Embryonic facial prominence (tissue), 1 donor: ENCODE data around the gene CFI.
A peak's percentile ranks its signal among the peaks of the same experiment; 100 is the strongest.

Source experiments
- DNase-seq: peaks from one replicate; pipeline ENCODE4 v3.0.0-alpha.2; 2016; ENCODE audit errors: extremely low spot score

Gene CFI

DNA sequence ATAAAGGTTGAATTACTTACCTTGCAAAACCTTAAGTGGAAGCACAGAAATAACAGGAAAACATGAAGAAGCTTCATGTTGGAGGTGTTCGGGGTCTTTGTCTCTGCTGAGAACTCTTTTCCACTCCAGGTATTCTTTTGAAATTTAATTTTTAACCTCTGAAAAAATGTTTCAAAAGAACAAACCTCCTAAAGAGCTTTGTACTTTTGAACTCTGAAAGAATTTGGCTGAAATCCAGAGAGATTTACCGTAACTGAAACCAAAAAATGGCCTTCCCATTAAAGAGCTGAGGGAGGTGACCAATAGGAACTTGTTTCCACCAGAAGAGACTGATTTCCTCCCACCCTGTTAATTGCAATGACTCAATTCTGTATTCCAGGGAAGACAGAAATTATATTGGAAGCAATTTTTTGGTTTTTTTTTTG, at the start of gene CFI:
CFI (minus strand) TSS at position 105 of the 425 bp plus-strand sequence; CDS start at position 77, 28 bp downstream.
- DNase-seq: peak; percentile 30

DNA sequence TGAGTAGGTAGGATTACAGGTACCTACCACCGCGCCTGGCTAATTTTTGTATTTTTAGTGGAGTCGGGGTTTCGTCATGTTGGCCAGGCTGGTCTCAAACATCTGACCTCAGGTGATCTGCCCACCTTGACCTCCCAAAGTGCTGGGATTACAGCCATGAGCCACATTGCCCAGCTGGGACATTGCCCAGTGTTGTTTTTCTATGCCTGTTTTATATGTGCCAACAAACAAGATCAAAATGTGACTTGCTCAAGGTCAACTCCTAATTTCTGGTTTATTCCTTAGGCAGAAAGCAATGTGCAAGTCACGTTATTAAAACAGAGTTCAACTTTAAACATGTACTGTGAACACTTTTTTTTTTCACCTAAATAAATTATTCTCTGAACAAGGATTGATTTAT, 48.8 kb upstream of the CFI start:
- no peak for DNase-seq

DNA sequence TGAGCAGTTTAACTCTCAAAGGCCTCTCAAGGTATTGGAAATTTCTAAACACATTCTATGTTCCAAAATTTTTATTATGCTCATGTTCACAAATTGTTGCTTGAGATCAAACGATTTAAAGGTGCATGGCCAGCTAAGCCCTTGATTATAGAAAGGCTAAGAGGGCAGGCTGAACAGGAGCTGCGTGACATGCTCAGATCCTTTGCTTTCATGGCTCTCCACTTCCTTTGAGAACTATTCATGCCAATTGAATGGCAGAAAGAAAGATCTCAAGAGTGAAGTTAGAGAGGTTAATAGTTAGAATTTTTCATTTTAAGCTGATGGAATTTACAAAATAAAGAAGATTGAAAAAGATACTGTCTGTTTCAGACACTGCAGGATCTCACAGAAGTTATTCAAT, 46.7 kb upstream of the CFI start:
- DNase-seq: no peak

DNA sequence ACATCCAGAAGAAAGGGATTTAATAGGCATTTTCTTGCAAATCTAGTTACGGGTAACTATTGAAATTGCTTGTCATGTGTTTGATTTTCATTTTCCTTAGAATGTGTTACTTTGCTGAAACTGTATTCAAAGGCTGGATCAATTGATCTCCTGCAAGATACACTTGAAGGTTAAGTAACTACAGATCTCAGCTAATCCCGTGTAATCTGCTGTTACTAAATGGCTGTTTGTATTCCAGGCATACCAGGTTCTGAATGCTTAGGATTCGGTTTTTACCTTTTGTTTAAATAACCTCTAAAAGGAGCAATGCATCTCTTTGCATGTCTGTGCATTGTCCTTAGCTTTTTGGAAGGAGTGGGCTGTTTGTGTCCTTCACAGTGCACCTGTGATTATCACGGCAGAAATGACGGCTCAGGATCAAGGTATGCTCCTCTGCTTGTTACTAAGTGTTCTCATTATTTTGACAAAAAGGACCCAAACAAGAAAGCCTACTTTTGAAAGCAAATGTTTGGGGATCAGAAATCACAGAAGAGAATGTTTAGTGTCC, 46.2 kb upstream of the CFI start, which contains the start of gene LRIT3:
LRIT3 (plus strand) TSS at position 212 of the 547 bp plus-strand sequence; CDS start at position 307, 95 bp downstream.
- no peak for DNase-seq

DNA sequence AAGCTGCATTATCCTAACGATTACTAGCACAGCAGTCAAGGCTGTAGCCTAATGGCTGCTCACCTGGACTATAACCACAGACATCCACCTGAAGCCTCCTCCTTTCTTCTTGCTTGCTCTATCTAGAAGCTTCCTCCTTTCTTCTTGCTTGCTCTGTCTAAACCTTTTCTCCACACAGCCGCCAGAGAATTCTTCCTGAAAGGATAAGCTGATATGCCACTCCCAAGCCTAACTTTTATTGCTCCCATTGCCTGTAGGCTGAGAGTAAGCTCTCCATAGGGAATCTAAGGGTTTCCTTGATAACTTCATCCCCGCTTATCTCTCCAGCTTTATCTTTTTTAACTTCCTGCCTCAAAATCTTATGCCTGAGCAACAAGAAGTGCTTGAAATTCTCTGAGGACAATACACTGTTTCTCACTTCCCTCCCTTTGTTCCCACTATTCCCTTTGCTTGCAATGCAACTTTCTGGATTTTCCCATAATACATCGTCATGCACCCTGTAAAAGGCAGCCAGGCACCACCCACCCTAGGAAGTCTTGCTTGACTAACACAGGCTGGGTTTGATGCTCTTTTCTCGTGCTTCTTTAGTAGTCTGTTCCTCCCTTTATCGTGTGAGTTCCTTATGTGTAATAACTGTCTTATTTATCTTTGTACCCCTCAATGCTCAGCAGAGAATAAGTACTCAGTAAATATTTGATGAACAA, 44.7 kb upstream of the CFI start:
- DNase-seq: no peak

DNA sequence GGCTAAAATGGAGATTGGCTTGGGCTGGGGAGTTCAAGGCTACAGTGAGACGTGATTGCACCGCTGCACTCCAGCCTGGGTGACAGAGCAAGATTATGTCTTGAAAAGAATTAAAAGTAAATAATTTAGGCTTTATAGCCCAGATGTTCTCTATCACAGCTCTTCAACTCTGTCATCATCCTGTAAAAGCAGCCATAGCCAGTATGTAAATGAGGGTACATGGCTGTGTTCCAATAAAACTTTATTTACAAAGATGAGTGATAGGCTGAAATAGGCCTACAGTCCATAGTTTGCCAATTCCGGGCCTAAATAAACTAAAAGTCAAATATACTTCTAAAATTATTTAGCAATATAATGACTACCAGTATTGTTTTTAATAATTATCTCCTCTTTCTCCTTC, 35.2 kb upstream of the CFI start:
- DNase-seq: no peak

DNA sequence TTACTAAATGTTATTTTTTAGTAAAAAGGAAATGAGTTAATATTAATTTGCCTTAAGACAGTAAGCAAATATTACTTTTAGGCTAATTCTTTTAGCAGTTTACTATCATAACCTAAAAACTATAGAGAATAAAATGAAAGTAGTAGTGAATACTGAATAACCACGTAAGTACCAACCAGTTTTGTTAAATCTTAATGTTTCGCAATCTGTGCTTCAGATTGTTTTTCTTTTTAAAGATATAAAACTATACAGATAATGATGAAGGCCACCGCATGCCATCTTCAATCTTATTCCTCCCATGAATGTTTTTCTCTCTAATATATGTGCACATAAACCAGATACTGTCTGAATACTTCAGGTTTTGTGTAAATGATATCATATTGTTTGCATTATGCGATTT, 32.0 kb upstream of the CFI start:
- DNase-seq: no peak

DNA sequence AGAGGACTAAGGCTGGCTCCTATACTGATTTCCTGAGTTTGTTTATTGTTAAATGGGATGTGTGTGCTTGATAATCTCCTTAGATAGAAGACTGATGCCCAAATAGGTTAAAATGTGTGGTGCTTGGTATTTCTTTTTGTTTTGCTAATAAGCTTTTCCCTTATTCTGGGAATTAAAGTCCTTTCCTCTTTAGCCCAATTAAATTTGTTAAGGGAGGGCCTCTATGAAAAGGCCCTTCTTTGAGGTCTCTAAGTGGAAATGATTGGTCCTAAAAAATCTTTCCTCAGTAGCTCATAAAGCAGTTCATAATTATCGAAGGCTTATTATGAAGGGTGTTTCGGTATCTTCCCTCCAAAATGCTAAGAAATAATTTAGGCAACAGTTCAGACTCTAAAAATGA, 25.9 kb upstream of the CFI start, which contains the start of gene RRH:
RRH (plus strand) TSS at position 301 of the 400 bp plus-strand sequence; CDS start at position 357, 56 bp downstream.
- no peak for DNase-seq

DNA sequence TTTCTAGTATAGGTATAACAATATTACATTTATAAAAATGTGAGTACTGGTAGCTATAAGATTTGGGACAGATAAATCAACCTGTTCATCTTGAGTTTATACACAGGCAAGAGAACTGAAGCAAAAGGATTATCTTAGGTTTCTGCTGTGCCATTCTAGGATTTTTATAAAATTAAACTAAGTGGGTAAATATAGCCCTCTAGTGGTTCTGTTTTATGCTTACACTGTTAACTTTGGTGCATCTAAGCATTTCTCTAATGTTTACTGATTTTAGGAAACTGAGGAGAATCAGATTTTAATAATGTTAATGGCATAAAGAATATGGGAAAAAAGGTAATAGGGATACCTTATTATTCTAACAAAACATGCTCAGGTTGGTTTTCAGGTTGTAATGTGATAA, 24.9 kb upstream of the CFI start:
- peak; percentile 32 for DNase-seq

DNA sequence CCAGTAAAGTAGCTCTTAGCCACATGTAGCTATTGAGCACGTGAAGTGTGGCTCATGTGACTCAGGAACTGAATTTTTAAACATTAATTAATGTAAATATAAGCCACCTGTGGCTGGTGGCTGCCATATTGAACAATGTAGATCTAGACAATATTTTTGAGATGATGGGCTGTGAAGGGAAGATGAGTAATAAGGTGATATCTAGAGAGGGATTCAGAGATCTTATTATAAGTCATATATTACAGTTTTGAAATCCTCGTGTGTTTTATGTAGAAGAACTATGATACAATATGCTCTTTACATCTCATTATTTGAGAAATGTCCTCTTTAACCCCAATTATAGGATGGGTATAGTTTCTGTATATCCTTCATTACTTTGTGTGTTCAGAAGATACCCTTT, 19.4 kb upstream of the CFI start:
- DNase-seq: no peak

DNA sequence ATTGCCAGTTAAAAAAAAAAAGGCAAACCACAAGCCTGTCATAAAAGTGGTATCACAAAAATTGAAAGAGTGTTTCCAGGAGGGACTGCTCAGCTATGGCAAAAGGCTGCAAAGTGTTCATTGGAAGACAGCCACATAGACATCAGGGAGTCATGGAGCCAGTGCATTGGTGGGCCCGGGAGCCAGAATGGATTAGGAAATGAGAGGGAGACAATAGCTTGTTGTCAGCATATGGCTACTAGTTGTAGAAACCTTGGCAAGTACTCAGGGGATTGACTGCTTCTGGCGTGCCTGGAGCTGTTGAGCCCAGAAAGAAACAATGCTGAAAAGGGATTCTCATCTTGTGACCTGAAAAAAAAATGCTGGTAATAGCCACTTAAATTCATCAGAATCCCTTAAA, 18.8 kb upstream of the CFI start:
- DNase-seq: no peak

DNA sequence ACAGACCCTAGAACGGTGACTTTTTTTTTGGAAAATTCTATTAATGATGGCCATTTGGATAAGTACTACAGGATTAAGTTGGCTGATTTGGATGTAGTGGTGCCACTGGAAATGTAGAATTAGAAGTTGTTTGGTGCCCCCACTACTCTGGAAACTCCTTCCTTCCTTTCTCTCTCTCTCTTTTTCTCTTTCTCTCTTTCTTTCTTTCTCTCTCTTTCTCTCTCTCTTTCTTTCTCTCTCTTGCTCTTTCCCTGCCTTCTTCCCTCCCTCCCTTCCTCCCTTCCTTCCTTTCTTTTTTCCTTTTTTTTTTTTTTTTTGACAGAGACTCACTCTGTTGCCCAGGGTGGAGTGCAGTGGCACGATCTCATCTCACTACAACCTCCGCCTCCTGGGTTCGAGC, 16.5 kb upstream of the CFI start:
- no peak for DNase-seq

DNA sequence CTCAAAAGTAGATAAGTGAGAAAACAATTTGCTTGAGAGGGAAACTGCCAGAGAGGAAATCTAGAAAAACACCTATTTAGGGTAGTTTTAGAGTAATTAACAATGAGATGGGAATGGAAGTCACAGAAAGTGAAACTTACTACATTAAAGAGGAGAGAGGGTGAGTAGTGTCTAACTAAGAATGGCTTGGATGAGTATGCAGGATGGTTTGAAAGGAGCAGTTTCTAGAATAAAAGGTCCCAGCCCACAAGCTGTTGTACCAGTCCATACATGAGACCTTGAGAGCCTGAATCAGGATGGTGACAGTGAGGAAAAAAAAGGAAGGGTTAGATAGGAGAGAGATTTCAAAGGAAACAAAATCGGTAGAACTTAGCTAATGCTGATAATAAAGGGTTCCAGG, 15.1 kb upstream of the CFI start:
- no peak for DNase-seq

DNA sequence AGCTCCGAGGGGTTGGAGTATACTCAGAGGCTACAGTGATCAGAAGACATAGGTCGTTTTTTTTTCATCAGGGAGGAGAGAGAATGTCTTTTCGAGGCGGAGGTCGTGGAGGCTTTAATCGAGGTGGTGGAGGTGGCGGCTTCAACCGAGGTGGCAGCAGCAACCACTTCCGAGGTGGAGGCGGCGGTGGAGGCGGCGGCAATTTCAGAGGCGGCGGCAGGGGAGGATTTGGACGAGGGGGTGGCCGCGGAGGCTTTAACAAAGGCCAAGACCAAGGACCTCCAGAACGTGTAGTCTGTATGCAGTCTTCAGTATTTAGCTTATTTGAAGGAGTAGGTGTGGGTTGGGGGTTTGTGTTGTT, 14.3 kb upstream of the CFI start:
- no peak for DNase-seq

DNA sequence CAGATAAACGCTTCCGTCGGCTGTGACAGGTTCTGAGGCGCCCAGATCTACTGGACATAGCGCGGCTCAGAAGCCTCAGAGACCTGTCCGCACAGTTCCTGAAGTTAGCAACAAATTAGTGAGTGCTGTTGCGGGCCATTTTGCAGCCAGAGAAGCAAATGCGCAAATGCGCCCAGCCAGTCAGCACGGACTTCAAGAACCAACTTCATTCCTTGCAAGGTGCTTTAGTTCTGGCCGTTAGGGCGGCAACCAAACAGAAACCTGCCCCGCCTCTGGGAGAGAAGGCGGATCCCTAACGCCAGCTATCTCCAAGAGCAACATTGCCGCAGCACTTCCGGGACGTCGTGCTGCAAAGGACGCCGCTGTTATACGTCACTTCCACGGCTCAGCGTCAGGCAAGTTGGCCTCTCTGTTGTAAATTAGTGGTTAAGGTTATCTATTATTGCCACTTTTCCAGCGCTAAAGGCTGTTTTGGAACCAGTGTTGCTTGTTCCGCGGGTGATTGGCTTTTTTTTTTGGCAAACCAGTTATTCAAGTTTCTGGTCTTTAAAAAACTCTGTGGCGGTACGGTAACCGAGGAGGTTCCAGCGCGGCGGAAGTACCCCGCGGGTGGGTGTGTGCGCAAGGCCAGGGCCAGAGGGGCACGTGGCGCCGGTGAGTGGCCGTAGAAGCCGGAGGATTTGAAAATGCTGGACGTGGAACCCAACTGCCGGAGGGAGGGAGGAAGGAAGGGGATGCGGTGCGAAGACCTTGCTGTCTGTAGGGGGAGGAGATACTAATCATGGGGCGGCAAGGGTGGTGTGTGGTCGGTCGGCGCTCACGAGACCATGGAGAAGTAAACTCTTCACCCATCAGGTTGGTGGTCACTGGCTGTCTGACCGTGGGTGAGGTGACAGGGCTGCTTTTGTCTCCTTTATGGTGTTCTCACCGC, 13.6 kb upstream of the CFI start, which contains the start of gene GAR1:
GAR1 (plus strand) TSS at position 612 of the 931 bp plus-strand sequence. CDS start 403 bp downstream, outside the sequence.
- peak; percentile 92 for DNase-seq

DNA sequence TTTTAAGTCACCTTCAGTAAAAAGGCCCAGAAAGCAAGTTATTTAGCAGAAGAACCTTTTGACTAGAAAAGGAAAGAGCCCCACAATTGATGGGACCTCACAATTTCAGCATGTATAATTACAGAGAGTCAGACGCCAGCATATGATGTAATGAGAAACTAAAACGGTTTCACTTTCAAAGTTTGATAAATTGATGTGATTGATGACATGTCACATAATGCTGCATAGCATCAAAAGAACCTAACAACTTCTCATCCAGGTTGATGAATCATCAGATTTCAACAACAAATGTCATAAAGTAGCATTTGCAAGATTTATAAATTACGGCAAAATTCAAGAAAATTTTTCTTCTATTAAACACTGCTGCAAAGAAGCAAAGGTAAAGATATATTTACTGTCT, 9.9 kb upstream of the CFI start:
- DNase-seq: no peak

DNA sequence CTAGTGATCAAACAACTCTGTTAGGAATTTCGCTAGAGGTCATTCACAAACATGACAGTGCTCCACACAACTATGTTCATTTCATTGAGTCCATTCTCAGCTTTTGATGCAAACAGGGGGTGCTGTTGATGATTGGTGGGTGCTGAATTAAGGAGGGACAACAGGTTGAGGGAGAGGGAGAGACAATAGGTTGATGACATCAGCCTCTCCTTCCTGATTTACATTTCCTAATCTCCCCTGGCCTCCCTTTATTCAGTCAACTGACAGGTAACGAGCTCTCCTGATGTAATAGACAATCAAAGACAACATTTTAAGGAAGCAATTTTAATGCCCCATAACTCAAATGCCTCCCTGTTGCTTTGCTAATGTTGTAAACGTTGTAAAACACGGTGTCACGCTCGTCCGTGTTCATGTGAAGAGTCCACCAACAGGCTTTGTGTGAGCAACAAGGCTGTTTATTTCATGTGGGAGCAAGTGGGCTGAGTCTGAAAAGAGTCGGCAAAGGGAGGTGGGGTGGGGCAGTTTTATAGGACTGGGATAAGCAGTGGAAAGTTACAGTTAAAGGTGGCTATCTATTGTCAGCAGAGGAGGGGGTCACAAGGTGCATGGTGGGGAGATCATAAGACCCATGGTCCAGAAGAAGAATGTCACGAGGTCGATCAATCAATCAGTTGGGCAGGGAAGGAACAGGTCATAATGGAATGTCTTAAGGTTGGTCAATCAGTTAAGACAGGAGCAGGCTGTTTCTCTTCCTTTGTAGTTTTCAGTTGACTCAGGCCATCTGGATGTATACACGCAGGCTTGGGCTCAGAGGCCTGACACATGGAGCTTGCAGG, 9.0 kb upstream of the CFI start:
- no peak for DNase-seq

DNA sequence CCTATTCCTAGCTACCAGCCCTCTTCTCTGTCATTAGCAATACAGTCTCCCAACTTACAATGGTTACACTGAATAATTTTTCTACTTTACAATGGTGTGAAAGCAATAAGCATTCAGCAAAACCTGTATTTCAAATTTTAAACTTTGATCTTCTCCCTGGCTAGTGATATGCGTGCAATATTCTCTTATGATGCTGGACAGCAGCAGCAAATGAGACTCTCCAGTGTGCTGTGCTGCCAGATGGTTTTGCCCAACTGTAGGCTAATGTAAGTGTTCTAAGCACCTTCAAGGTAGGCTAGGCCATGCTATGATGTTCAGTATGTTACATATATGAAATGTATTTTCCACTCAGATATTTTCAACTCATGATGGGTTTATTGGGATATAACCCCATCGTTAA, 7.9 kb upstream of the CFI start:
- DNase-seq: no peak

DNA sequence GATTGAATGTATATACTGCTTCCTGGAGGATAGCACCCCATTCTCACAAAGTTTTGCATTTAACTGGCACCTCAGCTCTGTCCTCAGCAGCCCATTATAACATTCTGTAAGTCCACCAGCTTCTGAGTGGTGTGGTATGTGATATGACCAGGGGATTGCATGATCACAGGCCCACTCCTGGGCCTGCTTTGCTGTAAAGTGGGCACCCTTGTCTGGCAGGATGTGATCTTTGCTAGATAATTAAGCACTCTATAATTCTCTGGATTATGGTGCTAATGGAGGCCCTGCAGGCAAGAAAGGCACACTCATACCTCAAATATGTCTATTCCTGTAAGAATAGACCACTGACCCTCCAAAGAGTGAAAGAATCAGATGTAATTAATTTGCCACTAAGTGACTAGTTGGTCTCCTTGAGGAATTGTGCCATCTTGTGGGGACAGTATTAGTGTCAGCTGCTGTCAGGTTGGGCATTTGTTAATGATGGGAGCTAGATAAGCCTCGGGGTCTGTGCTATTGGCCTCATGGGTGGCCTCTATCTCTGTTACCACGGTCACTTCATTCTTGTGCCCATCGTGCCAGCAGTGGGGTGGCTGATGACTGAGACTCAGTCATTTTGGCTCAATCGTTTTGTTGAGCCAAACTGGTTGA, 2.2 kb upstream of the CFI start:
- no peak for DNase-seq

DNA sequence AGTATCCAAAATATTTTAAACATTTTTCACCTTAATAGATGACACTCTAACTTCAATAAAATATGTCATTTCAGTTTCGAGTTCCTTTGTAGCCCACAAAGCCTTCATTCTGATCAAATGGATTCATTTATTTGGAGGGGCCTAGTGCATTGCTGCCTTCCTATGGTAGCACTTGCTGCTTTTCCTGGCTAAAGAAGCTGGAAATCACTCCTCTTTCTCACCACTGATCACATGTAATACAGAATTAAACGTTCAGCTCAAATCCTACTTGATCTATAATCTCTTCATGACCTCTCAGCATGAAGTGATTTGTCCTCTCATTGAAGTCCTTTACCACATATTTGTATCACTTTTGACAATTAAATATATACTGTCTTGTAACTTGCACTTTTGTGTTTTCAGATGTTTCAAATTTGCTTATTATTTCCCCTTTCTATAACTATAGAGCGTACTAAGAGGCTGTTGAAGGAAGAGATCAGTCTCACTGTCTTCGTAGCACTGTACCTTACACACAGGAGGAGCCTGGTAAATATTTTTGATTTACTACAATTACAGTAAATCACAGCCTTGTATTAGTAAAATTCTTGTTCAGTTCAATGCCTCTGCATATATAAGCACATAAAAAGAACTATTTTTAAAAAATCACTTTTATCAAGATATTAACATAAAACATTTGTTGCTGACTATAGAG, 555 bp downstream of the CFI start:
- no peak for DNase-seq
